Chondrocyte (in vitro differentiated cells): Measurements from ENCODE around the gene OSBPL3. TPM values are rescaled to one million over a fixed set of nuclear protein-coding genes. Genes with fewer than 3 reads are reported as not detected.

Experiments
- DNase-seq: peaks from one replicate; pipeline ENCODE4 v3.0.0; 2021; ENCODE audit warnings: mixed read lengths, low spot score
- H3K27ac Mint-ChIP-seq: one replicate; pipeline ENCODE4 v1.8.0; 2021; ENCODE audit warnings: mild to moderate bottlenecking, moderate library complexity, mixed read lengths; ENCODE audit not compliant: unreplicated experiment
- H3K27me3 Mint-ChIP-seq: 2 replicates; pipeline ENCODE4 v1.8.0; 2021; ENCODE audit warnings: low read depth, mixed read lengths
- H3K36me3 Mint-ChIP-seq: 2 replicates; pipeline ENCODE4 v1.8.0; 2021; ENCODE audit warnings: low read depth, mixed read lengths
- H3K4me1 Mint-ChIP-seq: 2 replicates; pipeline ENCODE4 v1.8.0; 2021; ENCODE audit warnings: low read depth, mild to moderate bottlenecking, mixed read lengths
- H3K4me3 Mint-ChIP-seq: one replicate; pipeline ENCODE4 v1.8.0; 2021; ENCODE audit warnings: mild to moderate bottlenecking, moderate library complexity, mixed read lengths; ENCODE audit not compliant: unreplicated experiment
- H3K9me3 Mint-ChIP-seq: 2 replicates; pipeline ENCODE4 v1.8.0; 2021; ENCODE audit warnings: low read depth, mixed read lengths
- total RNA-seq: library from RNA; stranded (reverse); gene quantifications from 3 replicates; pipeline ENCODE4 v1.2.1, GENCODE V29; 2021
- TF ChIP-seq, protein P1 (sequence below): fragments of 200-600 bp; sonication (generic); IDR thresholded peaks from 2 replicates; pipeline ENCODE4 v1.5.0; 2021; ENCODE audit warnings: antibody characterized with exemption, mild to moderate bottlenecking, moderate library complexity

Gene OSBPL3
- total RNA-seq, 1 donor from 2014 or later = 5.7 TPM

DNA sequence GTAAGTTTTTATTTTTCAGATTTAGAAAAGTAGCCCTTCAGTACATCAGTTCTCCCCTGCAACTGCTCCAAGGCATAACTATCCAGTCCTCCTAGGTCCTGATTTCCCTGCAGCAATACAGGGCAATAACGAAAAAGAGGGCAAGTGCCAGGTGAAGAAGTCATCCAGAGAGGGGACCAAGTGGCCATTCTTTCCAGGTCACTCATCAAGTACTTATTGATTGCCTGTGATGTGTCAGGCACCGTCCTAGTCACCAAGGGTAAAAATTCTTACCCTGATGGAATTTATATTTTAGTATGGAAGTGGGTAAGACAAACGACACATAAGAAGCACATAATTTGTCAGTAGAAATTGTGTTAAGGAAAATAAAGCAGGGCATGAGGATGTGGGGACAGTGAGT, 155.6 kb downstream of the OSBPL3 start:
- H3K36me3 Mint-ChIP-seq = no peaks in the 10 kb centered on the region
- no peak overlapping the region for H3K4me3 Mint-ChIP-seq
- H3K4me1 Mint-ChIP-seq = peaks cover 46% of the 10 kb centered on the region
- no peaks in the 10 kb centered on the region for H3K9me3 Mint-ChIP-seq
- no peaks in the 10 kb centered on the region for H3K27me3 Mint-ChIP-seq
- H3K27ac Mint-ChIP-seq = no peak overlapping the region
- no peak for DNase-seq
- TF ChIP-seq, protein P1, sequence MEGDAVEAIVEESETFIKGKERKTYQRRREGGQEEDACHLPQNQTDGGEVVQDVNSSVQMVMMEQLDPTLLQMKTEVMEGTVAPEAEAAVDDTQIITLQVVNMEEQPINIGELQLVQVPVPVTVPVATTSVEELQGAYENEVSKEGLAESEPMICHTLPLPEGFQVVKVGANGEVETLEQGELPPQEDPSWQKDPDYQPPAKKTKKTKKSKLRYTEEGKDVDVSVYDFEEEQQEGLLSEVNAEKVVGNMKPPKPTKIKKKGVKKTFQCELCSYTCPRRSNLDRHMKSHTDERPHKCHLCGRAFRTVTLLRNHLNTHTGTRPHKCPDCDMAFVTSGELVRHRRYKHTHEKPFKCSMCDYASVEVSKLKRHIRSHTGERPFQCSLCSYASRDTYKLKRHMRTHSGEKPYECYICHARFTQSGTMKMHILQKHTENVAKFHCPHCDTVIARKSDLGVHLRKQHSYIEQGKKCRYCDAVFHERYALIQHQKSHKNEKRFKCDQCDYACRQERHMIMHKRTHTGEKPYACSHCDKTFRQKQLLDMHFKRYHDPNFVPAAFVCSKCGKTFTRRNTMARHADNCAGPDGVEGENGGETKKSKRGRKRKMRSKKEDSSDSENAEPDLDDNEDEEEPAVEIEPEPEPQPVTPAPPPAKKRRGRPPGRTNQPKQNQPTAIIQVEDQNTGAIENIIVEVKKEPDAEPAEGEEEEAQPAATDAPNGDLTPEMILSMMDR = no peak

DNA sequence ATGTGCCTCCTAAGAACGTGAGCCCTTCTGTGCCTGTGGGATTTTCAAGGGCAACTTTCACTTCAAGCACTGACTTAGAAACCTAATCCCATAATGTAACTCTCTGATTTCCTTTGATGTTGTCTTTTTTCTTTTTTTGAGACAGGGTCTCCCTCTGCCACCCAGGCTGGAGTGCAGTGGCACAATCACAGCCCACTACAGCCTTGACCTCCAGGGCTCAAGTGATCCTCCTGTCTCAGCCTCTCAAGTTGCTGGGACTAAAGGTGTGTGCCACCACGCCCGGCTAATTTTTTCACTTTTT, 158.3 kb downstream of the OSBPL3 start:
- no peak for DNase-seq
- Mint-ChIP-seq H3K4me1 (peaks cover 36% of the 10 kb centered on the region), H3K9me3 (no peaks in the 10 kb centered on the region), H3K4me3 (no peak overlapping the region), H3K27ac (peak overlapping the region; percentile 74), H3K36me3 (peaks cover 5% of the 10 kb centered on the region), H3K27me3 (no peaks in the 10 kb centered on the region)
- TF ChIP-seq, protein P1 = no peak

DNA sequence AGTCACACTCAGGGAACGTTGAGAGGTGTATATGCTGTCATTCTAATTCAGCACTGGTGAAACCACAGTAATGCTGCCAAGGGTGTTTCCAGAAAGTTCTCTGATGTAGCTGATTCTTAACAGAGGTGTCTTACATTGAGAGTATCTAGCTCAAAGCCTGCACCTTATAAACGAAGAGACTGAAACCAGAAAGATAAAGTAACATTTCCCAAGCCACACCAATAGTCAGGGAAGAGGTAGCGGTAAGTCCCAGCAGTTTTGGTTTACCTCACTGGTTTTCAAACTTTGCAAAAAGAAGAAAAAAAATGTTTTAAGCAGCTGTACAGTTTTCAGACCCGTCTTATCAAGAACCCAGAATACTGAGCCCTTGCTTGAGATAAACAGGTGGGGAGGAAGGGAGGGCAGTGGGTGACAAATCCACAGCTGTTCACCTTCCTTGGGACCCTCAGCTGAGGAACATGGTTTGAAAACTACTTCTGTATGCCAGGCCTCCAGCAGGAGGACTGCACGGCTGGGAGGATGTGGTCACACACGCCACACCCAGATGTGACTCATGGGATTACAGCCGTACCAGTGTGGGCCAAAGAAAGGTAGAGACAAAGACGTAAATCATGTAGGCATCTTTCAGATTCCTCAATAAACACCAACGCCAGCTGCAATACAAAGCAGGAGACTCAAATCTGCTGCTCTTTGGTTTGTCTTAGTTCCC, 158.8 kb downstream of the OSBPL3 start:
- no peak overlapping the region for H3K4me3 Mint-ChIP-seq
- H3K36me3 Mint-ChIP-seq = peaks cover 5% of the 10 kb centered on the region
- TF ChIP-seq, protein P1 = peak; percentile 52
- no peaks in the 10 kb centered on the region for H3K9me3 Mint-ChIP-seq
- DNase-seq = no peak
- no peaks in the 10 kb centered on the region for H3K27me3 Mint-ChIP-seq
- H3K4me1 Mint-ChIP-seq = peaks cover 31% of the 10 kb centered on the region
- H3K27ac Mint-ChIP-seq = peak overlapping the region; percentile 74

DNA sequence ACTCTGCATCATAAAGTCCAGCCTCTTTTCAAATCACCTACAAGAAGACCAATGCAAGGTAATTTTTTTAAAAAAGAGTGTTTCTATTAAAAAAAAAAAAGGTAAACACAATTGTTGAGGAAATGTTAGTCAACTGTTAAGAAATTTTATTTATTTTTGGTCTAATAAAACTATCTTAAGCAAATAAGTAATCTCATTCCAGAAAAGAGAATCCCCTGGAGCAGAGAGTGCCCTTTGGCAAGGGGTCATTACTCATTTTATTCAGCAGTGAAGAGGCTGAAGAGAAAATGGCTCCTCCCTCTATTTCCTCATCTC, 159.3 kb downstream of the OSBPL3 start:
- Mint-ChIP-seq H3K36me3 (peaks cover 5% of the 10 kb centered on the region), H3K27me3 (no peaks in the 10 kb centered on the region), H3K4me1 (peaks cover 25% of the 10 kb centered on the region), H3K9me3 (no peaks in the 10 kb centered on the region), H3K27ac (peak overlapping the region; percentile 74), H3K4me3 (no peak overlapping the region)
- no peak for DNase-seq
- TF ChIP-seq, protein P1 = no peak

DNA sequence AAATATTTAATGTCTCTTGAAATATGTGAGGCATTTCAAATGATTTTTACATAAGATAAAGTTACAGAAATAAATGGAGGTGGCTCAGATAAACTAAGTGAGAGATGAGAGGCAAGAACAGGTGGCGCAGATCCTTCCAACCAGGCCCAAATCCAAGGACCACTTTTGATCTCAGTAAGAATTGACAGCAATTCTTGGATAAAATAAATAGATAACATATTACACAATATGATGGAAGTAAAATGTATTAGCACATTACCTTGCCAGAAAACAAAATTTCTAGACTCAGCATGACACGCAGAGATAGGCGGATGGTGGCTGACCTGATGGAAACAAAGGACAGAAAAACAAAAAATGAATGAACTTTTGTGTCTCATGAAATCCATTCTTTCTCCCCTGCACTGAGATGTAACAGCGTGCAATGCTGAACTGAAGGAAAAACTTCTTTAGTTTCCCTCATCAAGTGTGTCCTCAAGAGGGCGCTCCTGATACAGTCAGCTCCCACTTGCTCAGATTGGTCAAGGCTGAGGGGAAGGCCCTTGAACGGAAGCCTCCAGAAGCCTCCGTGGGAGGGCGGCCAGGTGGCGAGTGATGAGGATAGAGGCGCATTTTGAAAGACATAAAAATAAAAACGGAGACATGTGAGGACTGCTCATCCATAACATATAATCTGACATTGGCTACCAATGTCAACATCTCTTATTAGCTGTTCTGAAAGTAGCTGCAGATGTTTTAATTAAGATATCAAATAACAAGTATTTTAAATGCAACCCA, 159.9 kb downstream of the OSBPL3 start:
- TF ChIP-seq, protein P1 = peak; percentile 96
- Mint-ChIP-seq H3K36me3 (peaks cover 5% of the 10 kb centered on the region), H3K27ac (peak overlapping the region; percentile 74), H3K4me1 (peaks cover 22% of the 10 kb centered on the region), H3K27me3 (no peaks in the 10 kb centered on the region), H3K9me3 (no peaks in the 10 kb centered on the region), H3K4me3 (no peak overlapping the region)
- no peak for DNase-seq
